HUDEP-2 (cell line): ENCODE measurements around the gene TAB3.
"Not testable (repeated sequence)": the region's sequence is repeated elsewhere in the genome, so short reads cannot be mapped to it uniquely, and the experiment has no call there.

Source experiments
- DNase-seq, 76 experiments: peaks; one replicate each; lab custom pipeline; 2025; ENCODE audit not compliant: unreplicated experiment in 76 of 76; lab: John Stamatoyannopoulos, UW

Gene TAB3

DNA sequence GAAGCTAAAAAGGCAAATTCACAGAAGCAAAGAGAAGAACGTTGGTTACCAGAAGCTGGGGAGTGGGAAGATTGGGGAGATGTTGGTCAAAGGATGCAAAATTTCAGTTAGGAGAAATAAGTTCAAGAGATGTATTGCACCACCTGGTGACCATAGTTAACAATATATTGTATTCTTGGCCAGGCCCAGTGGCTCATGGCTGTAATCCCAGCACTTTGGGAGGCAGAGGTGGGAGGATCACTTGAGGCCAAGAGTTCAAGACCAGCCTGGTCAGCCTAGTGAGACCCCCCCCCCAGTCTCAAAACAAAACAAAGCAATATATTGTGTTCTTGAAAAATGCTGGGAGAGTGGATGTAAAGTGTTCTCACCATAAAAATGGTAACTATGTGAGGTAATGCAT lies 67.9 kb downstream of the TAB3 start:
- DNase-seq = peak in 2 of 76 experiments; percentile 0

DNA sequence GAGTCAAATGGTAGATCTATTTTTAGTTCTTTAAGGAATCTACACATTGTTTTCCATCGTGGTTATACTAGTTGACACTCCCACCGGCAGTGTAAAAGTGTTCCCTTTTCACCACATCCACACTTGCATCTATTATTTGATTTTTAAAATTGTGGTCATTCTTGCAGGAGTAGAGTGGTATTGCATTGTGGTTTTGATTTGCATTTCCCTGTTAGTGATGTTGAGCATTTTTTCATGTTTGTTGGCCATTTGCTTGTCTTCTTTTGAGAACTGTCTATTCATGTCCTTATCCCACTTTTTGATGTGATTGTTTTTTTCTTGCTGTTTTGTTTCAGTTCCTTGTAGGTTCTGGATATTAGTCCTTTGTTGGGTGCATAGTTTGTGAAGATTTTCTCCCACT lies 70.0 kb downstream of the TAB3 start:
- no peak for DNase-seq

GRCh38 chrX:30816079-30816478 lies 73.0 kb downstream of the TAB3 start:
- no peak for DNase-seq

DNA sequence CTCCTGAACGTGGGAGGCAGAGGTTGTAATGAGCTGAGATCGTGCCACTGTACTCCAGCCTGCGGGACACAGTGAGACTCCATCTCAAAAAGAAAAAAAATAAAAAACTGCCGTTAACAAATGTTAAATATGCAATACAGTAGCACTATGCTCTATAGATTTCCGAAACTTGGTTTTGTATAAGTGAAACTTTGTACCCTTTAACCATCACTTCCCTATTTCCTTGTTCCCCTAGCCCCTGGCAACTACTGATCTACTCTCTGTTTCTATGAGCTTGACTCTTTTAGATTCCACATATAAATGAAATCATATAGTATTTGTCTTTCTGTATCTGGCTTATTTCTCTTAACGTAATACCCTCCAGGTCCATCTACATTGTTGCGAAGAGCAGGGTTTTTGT lies 74.1 kb downstream of the TAB3 start:
- no peak for DNase-seq

GRCh38 chrX:30812326-30812725 lies 76.7 kb downstream of the TAB3 start:
- DNase-seq = no peak

- DNase-seq = no peak
These were observed 82.8 kb downstream of the TAB3 start for GRCh38 chrX:30806187-30806728.

- DNase-seq = no peak
These were observed 84.6 kb downstream of the TAB3 start for GRCh38 chrX:30804462-30804861.

DNA sequence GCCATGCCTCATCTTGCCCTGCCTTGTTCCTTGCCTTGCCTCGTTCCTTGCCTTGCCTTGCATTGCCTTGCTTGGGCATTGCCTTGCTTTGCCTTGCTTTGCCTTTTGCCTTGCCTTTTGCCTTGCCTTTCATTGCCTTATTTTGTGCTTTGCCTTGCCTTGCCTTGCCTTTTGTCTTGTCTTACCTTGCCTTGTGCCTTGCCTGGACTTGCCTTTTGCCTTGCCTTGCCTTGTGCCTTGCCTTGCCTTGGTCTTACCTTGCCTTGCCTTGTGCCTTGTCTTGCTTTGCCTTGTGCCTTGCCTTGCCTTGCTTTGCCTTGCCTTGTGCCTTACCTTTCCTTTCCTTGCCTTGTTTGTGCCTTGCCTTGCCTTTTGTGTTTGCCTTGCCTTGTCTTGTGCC lies 88.2 kb downstream of the TAB3 start:
- no peak for DNase-seq

- DNase-seq = no peak
These were observed 89.7 kb downstream of the TAB3 start for GRCh38 chrX:30799327-30799726.

DNA sequence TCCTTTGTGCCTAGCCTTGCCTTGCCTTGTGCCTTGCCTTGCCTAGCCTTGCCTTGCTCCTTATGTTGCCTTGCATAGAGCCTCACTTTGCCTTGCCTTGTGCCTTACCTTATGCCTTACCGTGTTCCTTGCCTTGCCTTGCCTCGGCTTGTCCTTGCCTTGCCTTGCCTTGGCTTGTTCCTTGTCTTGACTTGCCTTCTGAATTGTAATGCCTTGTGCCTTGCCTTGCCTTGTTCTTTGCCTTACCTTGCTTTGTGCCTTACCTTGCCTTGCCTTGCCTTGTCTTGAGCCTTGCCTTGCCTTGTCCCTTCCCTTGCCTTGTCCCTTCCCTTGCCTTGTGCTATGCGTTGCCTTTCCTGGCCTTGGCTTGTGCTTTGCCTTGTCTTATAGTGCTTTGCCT lies 90.2 kb downstream of the TAB3 start:
- DNase-seq = no peak

GRCh38 chrX:30797301-30797700 lies 91.8 kb downstream of the TAB3 start:
- not testable (repeated sequence) for DNase-seq

DNA sequence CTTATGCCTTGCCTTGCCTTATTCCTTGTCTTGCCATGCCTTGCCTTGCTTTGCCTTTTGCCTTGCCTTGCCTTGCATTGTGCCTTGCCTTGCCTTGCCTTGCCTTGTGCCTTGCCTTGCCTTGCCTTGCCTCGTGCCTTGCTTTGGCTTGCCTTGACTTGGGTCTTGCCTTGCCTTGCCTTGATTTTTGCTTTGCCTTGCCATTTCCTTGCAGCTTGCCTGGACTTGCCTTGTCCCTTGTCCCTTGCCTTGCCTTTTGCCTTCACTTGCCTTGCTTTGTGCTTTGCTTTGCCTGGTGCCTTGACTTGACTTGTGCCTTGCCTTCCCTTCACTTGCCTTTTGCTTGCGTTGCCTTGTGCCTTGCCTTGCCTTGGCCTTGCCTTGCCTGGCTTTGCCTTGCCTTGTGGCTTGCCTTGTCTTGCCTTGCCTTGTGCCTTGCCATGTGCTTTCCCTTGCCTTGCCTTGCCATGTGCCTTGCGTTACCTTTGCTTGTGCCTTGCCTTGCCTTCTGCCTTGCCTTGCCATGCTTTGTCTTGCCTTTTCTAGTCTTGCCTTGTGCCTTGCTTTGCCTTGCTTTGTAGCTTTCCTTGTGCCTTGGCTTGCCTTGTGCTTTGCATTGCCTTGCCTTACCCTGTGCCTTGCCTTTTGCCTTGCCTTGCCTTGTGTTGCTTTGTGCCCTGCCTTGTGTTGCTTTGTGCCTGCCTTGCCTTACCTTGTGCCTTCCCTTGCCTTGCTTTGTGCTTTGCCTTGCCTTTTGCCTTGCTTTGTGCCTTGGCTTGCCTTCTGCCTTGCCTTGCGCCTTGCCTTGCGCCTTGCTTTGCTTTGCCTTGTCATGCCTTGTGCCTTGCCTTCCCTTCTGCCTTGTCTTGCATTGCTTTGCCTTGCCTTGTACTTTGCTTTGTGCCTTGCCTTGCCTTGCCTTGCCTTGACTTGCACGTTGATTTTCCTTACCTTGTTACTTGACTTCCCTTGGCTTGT lies 92.8 kb downstream of the TAB3 start:
- no peak for DNase-seq

- no peak for DNase-seq
These were observed 94.6 kb downstream of the TAB3 start for GRCh38 chrX:30794497-30794896.

DNA sequence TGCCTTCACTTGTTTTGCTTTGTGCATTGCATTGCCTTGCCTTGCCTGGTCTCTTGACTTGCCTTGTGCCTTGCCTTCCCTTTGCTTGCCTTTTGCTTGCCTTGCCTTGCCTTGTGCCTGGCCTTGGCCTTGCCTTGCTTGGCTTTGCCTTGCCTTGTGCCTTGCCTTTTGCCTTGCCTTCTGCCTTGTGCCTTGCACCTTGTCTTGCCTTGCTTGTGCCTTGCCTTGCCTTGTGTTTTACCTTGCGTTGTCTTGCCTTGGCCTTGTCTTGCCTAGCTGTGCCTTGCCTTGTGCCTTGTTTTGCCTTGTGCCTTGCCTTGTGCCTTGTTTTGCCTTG lies 95.3 kb downstream of the TAB3 start:
- DNase-seq = no peak

DNA sequence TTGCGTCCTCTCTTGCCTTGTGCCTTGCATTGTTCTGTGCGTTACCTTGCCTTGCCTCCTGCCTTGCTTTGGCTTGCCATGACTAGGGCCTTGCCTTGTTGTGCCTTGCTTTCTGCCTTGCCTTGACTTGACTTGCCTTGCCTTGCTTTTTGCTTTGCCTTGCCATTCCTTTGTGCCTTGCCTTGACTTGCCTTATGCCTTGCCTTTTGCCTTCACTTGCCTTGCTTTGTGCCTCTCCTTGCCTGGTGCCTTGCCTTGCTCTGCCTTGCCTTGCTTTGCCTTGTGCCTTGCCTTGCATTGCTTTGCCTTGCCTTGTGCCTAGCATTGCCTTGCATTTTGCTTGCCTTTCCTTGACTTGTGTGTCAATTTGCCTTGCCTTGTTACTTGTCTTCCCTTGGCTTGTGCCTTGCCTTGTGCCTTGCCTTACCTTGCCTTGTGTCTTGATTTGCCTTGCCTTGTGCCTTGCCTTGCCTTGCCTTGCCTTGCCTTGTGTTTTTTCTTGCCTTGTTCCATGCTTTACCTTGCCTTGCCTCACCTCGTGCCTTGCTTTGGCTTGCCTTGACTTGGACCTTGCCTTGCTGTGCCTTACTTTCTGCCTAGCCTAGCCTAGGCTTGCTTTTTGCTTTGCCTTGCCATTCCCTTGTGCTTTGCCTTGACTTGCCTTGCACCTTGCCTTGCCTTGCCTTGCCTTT lies 95.8 kb downstream of the TAB3 start:
- DNase-seq = no peak

GRCh38 chrX:30791296-30792278 lies 97.5 kb downstream of the TAB3 start:
- DNase-seq = no peak

DNA sequence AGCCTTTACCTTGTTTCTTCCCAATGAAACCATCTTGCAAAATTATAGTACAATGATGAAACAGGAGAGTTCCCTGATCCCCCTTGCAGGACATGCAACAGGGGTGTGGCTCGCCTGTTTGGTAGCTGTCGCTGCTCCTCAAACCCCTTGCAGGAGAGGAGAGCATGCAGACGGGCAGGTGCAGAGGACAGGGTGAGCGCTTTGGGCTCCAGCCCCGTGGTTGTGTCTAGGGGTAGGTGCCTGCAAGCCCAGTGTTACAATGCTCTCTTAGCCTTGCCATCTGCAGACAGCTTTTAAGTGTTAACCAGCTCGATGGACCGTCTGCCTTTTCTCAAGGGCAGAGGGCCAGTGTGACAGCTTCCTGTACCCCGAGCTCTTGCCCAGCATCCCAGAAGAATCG lies 102.0 kb downstream of the TAB3 start:
- DNase-seq = no peak

- no peak for DNase-seq
These were observed 102.7 kb downstream of the TAB3 start for GRCh38 chrX:30786374-30786773.

DNA sequence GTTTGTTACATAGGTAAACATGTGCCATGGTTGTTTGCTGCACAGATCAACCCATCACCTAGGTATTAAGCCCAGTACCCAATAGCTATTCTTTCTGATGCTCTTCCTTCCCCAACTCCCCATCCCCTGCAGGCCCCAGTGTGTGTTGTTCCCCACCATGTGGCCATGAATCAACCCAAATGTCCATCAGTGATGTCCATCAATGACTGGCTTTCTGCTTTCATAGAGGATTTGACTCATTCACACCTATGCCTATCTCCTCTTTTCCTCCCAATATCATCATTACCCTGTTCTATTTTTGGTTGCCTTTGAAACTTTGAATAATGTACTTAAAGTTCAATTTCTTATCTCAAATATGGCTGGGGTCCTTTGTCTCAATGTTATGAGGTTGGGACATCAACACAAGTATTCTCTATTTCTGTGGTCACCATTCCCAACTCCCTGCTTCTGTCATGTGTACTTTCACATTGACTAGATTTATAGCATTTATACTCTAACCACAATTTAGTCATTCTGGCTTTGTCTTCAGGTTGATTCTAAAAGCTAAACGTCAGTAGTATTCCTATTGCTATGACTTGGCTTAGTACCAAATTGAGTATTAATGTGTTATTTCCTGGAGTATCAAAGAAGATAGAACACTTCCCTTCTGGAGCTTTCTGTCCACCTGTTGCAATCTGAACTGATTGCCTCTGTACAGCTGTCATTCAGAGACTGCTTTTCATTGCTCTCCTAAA lies 107.2 kb downstream of the TAB3 start:
- no peak for DNase-seq

GRCh38 chrX:30779453-30780030 lies 109.5 kb downstream of the TAB3 start:
- DNase-seq = peak in 1 of 76 experiments; percentile 0
